Fibroblast of skin of right quadriceps (primary cell): ENCODE data around the gene NDRG3.

Experiments used
- DNase-seq: peaks from one replicate; pipeline ENCODE4 v3.0.0-alpha.2; 2013

NDRG3 gene

GRCh38 chr20:36745927-36746659 is at the start of gene NDRG3:
Gene NDRG3, minus strand, starts transcription at chr20:36746090. Its CDS starts 24,355 bp downstream, at chr20:36721735.
- peak; percentile 92 for DNase-seq

GRCh38 chr20:36794116-36794474 is 48.2 kb upstream of the NDRG3 start:
- no peak for DNase-seq

- DNase-seq: no peak
Observed at GRCh38 chr20:36793294-36794115, 47.6 kb upstream of the NDRG3 start.

GRCh38 chr20:36792422-36792821 is 46.5 kb upstream of the NDRG3 start:
- DNase-seq: peak; percentile 60

GRCh38 chr20:36791862-36792261 is 46.0 kb upstream of the NDRG3 start:
- DNase-seq: no peak

- DNase-seq: no peak
Observed at GRCh38 chr20:36786663-36787062, 40.8 kb upstream of the NDRG3 start.

GRCh38 chr20:36786246-36786645 is 40.4 kb upstream of the NDRG3 start:
- DNase-seq: no peak

GRCh38 chr20:36785308-36785707 is 39.4 kb upstream of the NDRG3 start:
- DNase-seq: no peak

GRCh38 chr20:36784900-36785299 is 39.0 kb upstream of the NDRG3 start:
- no peak for DNase-seq

- no peak for DNase-seq
Observed at GRCh38 chr20:36784116-36784515, 38.2 kb upstream of the NDRG3 start.

- DNase-seq: no peak
Observed at GRCh38 chr20:36779656-36780025, 33.8 kb upstream of the NDRG3 start.

GRCh38 chr20:36778831-36779655 is 33.2 kb upstream of the NDRG3 start:
- no peak for DNase-seq

- DNase-seq: no peak
Observed at GRCh38 chr20:36777576-36777975, 31.7 kb upstream of the NDRG3 start.

- no peak for DNase-seq
Observed at GRCh38 chr20:36777167-36777566, 31.3 kb upstream of the NDRG3 start.

GRCh38 chr20:36775826-36776225 is 29.9 kb upstream of the NDRG3 start:
- DNase-seq: no peak

- no peak for DNase-seq
Observed at GRCh38 chr20:36775196-36775595, 29.3 kb upstream of the NDRG3 start.

GRCh38 chr20:36773597-36774390 is 27.9 kb upstream of the NDRG3 start, which contains the start of gene DSN1:
Gene DSN1, minus strand, starts transcription at chr20:36773763. Its CDS starts 2,305 bp downstream, at chr20:36771458.
- DNase-seq: peak; percentile 97

GRCh38 chr20:36773107-36773596 is 27.3 kb upstream of the NDRG3 start:
- no peak for DNase-seq

GRCh38 chr20:36770680-36771079 is 24.8 kb upstream of the NDRG3 start:
- no peak for DNase-seq

GRCh38 chr20:36768768-36769430 is 23.0 kb upstream of the NDRG3 start:
- no peak for DNase-seq

GRCh38 chr20:36761125-36761524 is 15.2 kb upstream of the NDRG3 start:
- no peak for DNase-seq

GRCh38 chr20:36760647-36761046 is 14.8 kb upstream of the NDRG3 start:
- DNase-seq: no peak
